GM21825 (cell line): ENCODE data around the gene CSK.
A peak's percentile ranks its signal among the peaks of the same experiment; 100 is the strongest.

Experiments
- ATAC-seq: cut with Tn5 transposase; IDR thresholded peaks from one replicate; pipeline ENCODE4 v1.9.1; 2021; ENCODE audit warnings: mild to moderate bottlenecking, moderate library complexity; ENCODE audit not compliant: unreplicated experiment

CSK gene

GRCh38 chr15:74840851-74841775 is 59.2 kb downstream of the CSK start:
- no peak for ATAC-seq

- no peak for ATAC-seq
Measured at GRCh38 chr15:74841891-74842373, 60.1 kb downstream of the CSK start.

- ATAC-seq: peak; percentile 83
Measured at GRCh38 chr15:74842581-74843444, 60.9 kb downstream of the CSK start, which contains the start of gene ULK3. ULK3 (minus strand) TSS chr15:74843156; CDS start chr15:74843105, 51 bp downstream.

GRCh38 chr15:74843445-74843828 is 61.6 kb downstream of the CSK start:
- ATAC-seq: no peak

GRCh38 chr15:74843891-74844299 is 62.0 kb downstream of the CSK start:
- no peak for ATAC-seq

- no peak for ATAC-seq
Measured at GRCh38 chr15:74844319-74845207, 62.7 kb downstream of the CSK start.

- no peak for ATAC-seq
Measured at GRCh38 chr15:74845208-74845568, 63.3 kb downstream of the CSK start.

- no peak for ATAC-seq
Measured at GRCh38 chr15:74845581-74845980, 63.7 kb downstream of the CSK start.

- ATAC-seq: no peak
Measured at GRCh38 chr15:74847432-74847831, 65.6 kb downstream of the CSK start.

- no peak for ATAC-seq
Measured at GRCh38 chr15:74850393-74850792, 68.5 kb downstream of the CSK start.

- no peak for ATAC-seq
Measured at GRCh38 chr15:74851960-74852359, 70.1 kb downstream of the CSK start.
